IPS-18c (cell line): ENCODE measurements around the gene A4GALT.
"Not testable (repeated sequence)": the region's sequence is repeated elsewhere in the genome, so short reads cannot be mapped to it uniquely, and the experiment has no call there.

Source experiments
- H3K4me3 ChIP-seq: 2 replicates; pipeline ENCODE4 v1.7.0; 2013; ENCODE audit warnings: low read depth, mild to moderate bottlenecking, low read length, moderate library complexity; ENCODE audit not compliant: insufficient read depth
- H3K9me3 ChIP-seq: one replicate; pipeline ENCODE4 v1.6.1; 2013; ENCODE audit warnings: mild to moderate bottlenecking, low read length, moderate library complexity; ENCODE audit not compliant: control insufficient read depth, insufficient read depth

The A4GALT gene

DNA sequence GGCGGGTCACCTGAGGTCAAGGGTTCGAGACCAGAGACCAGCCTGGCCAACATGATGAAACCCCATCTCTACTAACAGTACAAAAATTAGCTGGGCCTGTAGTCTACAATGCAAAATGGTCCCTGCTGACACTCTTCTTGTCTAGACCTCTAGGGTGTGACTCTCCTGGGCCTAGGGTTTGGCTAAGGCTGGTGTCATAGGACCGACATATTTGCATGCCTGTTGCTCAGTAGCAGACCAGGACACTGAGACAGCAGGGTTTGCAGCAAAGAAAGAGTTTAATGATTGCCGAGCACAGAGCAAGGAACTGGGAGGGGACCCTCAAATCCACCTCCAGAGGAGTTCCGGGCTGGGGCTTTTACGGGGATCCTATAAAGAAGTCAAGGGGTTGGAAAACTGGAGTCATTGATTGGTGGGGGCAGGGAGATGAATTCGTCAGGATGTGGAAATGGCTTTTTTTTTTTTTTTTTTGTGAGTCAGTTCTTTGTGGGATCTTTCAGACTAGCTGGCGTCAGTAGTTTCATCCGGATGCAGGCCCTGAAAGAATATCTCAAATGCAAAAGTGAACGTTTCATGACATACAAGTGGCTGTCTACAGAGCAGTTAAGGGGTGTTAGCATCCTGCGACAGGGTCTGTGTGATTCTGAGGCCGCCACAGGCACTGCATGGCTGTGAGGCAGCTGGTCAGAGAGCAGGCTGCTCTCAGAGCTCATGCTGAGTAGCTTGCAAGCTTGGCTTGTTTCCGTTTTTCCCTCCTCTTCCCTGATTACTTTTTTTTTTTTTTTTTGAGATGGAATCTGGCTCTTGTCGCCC is 27.2 kb upstream of the A4GALT start:
- Histone ChIP-seq H3K4me3 (no peak overlapping the region), H3K9me3 (no peaks in the 10 kb centered on the region)

DNA sequence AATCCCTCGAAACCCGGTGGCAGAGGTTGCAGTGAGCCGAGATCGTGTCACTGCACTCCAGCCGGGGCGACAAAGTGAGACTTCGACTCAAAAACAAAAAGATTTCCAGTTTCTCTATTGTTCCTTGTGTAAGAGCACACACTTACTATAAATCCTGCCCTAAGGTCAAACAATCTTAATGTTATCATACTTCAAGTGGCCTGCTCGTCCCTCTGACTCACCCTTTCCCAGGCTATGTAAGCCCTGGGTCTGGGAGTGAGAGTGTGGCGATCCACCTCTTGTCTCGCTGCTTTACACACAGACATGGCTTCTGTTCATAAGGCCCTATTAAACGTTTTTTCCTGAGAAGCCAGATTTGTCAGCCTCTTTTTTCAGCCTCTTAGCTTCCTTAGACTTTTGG is 24.4 kb upstream of the A4GALT start:
- Histone ChIP-seq H3K4me3 (no peak overlapping the region), H3K9me3 (no peaks in the 10 kb centered on the region)

DNA sequence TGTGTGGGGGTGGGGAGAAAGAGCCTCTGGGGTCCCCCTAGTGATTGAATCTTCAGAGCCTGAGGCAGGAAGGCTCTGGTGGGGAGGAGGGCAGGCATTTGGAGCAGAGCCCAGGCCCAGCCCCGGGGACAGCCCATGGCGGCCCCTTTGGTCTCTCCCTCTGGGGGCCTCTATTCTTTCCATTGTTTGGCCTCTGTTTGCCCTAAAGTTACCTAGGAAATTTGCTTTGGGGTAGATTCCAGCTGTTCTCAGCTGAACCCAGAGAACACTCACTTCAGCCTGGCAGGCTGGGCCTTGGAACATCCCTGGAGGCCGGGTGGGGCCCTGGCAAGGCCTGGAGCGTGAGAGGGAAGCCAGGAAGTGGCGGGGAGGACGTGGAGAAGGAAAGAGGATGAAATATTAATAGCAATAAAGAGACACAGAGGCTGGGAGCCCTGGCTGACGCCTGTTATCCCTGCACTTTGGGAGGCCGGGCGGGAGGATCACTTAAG is 22.9 kb upstream of the A4GALT start:
- H3K4me3 ChIP-seq = no peak overlapping the region
- no peaks in the 10 kb centered on the region for H3K9me3 ChIP-seq

DNA sequence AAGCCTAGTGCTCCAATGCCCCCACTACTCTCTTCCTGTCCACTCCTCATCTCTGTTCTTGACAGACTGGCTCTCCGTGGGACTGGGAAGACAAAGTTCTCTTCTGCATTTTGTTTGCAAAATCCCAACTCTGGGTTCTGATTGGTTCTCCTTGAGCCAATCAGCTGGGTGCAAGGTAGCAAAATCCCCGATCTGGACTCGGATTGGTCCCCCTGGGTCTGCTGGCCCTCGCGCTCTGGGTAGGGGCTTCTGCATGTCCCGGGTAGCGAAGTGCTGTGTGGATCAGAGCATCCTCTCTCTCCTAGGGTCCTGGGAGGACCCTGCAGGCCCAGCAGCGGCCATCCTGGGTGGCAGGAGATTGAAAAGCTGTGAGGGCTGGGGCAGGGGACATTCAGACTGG is 22.3 kb upstream of the A4GALT start:
- Histone ChIP-seq H3K4me3 (no peak overlapping the region), H3K9me3 (no peaks in the 10 kb centered on the region)

DNA sequence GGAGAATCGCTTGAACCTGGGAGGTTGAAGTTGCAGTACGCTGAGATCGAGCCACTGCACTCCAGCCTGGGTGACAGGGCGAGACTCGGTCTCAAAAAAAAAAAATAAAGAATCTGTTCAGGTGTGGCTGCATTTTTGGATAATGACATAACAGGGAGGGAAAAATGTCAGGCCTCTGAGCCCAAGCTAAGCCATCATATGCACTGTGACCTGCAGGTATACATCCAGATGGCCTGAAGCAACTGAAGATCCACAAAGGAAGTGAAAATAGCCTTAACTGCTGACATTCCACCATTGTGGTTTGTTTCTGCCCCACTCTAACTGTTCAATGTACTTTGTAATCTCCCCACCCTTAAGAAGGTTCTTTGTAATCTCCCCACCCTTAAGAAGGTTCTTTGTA is 19.6 kb upstream of the A4GALT start:
- not testable (repeated sequence) for H3K4me3 ChIP-seq

DNA sequence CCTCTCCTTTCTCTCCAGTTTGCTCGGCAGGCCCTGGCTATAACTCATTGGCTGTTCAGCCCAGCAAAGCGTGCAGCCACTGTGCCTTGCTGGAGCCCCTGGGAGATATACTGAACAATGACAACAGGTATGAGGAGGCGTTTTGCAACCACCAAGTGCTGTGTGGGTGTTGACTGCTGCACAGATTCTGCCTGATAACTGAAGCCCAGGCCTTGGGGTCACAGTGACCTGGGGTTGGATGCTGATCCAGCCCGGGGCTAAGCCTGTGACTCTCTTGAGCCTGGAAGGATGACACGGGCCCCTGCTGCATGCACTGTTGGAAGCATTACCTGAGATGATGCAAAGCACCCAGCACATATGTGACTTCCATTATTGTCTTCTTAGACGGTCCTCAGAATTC is 13.7 kb upstream of the A4GALT start:
- Histone ChIP-seq H3K4me3 (no peak overlapping the region), H3K9me3 (no peaks in the 10 kb centered on the region)

More for the DNA sequence above, 19.6 kb upstream of the A4GALT start:
- not testable (repeated sequence) for H3K9me3 ChIP-seq

DNA sequence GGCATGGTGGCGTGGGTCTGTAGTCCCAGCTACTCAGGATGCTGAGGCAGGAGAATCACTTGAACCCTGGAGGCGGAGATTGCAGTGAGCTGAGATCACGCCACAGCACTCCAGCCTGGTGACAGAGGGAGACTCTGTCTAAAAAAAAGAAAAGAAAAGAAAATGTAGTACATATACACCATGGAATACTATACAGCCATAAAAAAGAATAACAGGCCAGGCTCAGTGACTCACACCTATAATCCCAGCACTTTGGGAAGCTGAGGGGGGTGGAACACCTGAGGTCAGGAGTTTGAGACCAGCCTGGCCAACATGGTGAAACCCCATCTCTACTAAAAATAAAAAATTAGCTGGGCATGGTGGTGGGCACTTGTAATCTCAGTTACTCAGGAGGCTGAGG is 12.7 kb upstream of the A4GALT start:
- not testable (repeated sequence) for H3K4me3 ChIP-seq, H3K9me3 ChIP-seq

DNA sequence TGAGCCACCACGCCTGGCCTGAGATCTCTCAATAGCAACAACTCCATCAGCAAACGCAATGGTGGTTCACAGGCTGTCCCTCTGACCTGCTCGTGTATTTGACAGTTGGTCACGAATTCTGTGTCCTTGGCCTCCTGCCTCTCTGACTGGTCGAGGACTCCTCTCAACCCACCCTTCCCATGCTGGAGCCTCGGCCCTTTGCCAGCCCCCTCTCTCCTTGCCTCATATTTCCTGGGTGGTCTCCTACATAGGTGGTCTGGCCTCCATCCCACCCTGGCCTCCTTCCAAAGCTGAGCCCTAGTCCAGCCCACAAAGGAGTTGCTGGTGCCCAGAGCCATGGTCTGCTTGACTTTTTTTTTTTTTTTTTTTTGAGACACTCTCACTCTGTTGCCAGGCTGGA is 11.4 kb upstream of the A4GALT start:
- H3K9me3 ChIP-seq = no peaks in the 10 kb centered on the region
- no peak overlapping the region for H3K4me3 ChIP-seq

DNA sequence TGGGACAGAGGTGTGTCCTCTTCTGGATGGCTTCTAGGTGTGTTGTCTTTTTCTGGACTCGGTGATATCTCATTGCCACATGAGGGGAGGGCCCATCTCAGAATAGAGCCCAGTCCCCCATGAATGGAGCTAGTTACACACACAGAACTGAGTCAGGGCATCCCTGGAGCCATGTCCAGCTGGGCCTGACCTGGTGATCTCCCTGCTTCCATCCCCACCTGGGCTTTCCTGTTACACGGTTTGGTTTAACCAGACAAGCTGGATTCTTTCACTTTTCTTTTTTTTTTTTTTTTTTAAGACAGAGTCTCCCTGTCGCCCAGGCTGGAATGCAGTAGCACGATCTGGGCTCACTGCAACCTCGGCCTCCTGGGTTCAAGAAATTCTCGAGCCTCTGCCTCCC is 6.1 kb upstream of the A4GALT start:
- no peaks in the 10 kb centered on the region for H3K9me3 ChIP-seq

DNA sequence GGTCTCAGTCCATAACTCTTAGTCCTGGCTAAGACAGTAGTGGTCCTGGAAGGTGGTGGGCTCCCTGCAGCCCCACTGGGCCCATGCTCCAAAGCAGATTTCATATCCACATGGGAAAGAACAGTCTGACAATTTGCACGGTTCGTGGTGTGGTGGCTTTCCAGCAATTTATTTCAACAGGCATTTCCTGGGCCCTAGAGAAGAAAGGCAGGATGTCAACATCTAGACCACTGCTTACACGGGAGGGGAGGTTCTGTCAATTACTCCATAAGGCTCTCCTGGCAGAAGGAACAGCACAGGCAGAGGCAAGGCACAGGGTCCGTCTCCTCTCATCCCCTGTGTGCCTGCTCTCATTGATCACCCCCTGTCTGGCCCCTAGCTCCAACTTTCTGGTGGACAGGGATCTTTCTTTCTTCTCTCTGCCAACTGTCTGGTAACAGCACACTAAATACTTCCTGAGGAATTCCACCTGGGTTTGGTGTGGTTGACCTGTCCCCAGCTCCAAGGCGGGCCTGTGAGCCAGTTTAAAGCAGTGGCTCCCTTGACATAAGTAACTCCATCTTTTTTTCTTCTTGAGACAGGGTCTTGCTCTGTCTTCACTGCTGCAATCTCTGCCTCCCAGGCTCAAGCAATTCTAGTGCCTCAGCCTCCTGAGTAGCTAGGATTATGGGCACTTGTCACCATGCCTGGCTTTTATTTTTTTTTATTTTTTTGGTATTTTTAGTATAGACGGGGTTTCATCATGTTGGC is 5.1 kb upstream of the A4GALT start:
- Histone ChIP-seq H3K4me3 (no peak overlapping the region), H3K9me3 (no peaks in the 10 kb centered on the region)

More for the DNA sequence above, 6.1 kb upstream of the A4GALT start:
- H3K4me3 ChIP-seq = no peak overlapping the region

DNA sequence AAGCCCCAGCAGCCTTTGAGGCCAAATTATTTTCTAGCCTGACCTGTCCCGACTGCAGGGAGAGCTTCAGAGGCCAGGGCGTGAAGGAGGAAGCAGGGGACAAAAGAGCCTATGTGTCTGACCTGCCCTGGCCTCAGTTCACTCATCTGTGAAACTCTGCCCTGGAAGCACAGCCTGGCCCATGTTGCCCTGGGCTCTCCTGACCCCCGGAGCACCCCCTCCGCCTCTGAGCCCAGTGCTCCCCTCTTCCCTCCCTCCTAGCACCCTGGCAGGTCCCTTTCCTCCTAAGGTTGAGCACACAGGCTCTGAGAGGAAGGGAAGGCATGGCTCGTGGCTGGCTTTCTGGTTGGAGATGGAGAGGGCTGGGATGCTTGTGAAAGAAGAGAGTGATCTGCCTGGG is 3.4 kb upstream of the A4GALT start:
- no peak overlapping the region for H3K4me3 ChIP-seq
- no peaks in the 10 kb centered on the region for H3K9me3 ChIP-seq

DNA sequence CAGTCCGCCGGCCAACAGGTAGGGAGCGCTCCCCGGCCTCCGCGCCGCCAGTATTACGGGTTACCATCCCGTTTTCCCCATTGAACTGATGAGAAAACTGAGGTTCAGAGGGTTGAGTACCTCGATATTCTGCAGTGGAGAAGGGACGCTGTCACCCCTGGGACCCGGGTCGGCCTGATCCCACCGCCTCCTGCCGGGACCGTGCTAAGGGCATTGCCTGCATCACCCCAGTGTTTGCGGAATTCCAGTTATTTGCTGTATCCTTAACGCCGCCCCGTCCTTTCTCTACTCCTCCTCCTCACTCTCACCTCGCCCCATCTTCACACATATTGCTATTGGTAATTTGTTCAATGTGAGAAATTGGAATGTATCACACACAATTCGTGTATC is 370 bp upstream of the A4GALT start:
- H3K4me3 ChIP-seq = peak overlapping the region; percentile 74

DNA sequence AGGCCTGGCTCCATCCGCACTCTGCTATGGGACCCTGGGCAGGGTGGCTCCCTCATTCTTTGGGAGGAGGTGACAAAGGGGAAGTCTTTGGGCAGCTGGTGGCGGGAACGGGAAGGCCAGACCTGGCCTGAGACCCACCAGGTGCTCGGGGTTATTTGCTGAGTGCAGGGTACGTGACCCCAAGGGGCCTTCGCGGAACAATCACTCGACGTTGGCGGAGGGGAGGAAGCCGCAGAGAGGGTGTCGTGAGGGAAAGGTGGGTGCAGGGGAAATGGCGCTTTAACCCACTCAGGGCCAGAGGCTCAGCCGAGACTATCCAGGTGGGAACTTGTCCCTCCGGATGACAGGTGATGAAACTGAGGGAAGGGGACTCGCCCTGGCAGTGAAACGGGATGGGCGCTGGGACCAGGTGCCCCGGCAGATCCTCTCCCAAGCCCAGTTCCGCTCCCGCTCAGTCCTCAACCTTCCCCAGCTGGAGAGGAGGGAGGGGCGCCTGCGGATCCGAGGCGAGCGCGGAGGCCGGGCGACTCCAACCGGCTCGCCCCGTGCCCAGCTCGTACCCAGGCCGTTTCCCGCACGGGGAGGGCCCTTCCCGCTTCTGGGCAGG is 911 bp downstream of the A4GALT start:
- H3K4me3 ChIP-seq = peak overlapping the region; percentile 74
- no peaks in the 10 kb centered on the region for H3K9me3 ChIP-seq

More for the DNA sequence above, 370 bp upstream of the A4GALT start:
- H3K9me3 ChIP-seq = no peaks in the 10 kb centered on the region

DNA sequence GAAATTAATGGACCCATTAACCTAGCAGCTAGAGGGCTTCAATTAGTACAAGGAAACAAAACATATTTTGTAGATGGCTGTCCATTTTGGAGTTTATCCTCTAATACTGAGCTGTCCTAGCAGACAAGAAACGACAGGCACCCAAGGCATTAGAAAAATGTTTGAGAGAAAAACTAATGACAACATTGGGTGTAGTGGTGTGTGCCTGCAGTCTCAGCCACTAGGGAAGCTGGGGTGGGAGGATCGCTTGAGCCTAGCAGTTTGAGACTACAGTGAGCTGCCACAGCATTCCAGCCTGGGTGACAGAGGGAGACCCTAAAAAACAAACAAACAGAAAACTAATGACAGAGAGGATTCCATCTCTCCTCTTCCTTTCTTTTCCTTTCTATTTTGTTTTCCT is 1.5 kb downstream of the A4GALT start:
- peaks cover 2% of the 10 kb centered on the region for H3K9me3 ChIP-seq
- H3K4me3 ChIP-seq = no peak overlapping the region; the same call in 1 of the 2 replicates

DNA sequence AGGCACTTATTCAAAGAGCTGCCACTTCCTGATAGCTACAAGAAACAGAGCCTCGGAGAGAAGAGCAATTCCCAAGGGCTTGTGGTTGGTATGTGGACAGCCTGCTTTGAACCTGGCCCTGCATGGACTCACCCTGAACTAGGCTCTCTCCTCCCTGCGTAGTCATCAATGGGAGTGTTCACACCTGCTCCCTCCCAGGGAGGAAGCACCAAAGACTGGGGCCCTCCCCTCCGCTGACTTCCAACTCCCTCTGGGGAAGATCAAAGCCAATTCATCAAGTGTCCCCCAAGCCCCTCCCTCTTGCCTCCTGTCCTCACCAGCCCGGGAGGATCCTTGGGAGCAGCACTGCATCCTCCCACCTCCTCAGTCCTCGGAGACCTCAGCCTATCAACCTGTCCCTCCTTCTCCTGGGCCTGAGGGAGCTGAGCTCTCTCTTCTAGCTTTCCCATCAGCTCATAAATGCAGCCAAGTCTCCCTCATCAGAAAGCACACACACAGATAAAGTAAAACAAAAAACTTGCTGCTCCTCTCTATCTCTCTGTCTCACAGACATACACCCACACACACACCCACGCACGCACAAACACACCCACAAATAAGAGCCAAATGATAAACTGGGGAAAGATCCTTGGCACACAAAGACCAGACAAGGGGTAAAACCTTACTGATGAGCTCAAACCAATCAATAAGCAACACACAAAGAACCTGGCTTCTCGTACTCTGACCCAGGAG is 3.3 kb downstream of the A4GALT start:
- Histone ChIP-seq H3K9me3 (peaks cover 2% of the 10 kb centered on the region), H3K4me3 (no peak overlapping the region; the same call in 1 of the 2 replicates)

DNA sequence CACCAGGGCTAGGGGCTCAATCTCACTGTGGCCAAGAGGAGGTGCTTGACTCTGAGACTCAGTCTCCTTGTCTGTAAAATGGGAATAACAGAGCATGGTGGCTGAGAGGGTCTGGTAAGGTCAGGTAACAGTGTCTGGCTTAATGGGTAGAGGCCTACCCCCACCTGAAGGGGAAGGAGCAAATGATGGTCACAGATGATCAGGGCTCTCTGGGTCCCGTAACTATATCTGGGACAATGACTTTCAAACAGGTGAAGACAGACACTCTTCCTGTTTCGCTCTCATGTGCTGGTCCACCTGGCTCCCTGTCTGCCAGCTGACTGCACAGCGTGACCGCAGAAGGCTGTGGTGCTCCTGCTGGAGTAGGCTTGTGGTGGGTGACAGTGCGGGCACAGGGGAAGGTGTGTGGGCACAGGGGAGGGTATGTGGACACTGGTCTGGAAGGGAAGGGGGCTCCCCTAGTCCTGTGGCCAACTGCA is 4.0 kb downstream of the A4GALT start:
- H3K4me3 ChIP-seq = no peak overlapping the region; the same call in 1 of the 2 replicates
- H3K9me3 ChIP-seq = peaks cover 2% of the 10 kb centered on the region

DNA sequence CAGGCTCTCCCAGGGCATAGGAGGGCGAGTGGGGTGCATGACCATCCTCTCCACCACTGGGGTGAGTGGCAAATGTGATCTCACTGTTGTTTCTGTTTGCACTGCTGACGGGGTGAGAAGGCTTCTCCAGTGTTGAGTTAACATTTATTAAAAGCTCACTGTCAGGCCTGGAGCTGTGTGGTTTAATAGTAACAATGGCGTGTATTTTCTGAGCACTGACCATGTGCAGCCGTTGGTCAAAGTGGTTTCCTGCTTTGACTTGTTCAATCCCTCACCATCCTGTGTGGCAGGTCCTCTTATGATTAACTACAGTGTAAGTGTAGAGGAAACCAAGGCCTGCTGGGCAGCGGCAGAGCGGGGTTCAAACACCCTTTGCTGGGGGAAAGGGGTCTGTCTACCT is 4.4 kb downstream of the A4GALT start:
- H3K4me3 ChIP-seq = no peak overlapping the region

More for the DNA sequence above, 4.4 kb downstream of the A4GALT start:
- peaks cover 2% of the 10 kb centered on the region for H3K9me3 ChIP-seq
